C1 segment of cervical spinal cord (tissue), 14 donors: ENCODE measurements around the gene TKT.
A peak's percentile ranks its signal among the peaks of the same experiment; 100 is the strongest.

ENCODE experiments used
- DNase-seq, 14 donors: peaks; one replicate each; lab custom pipeline; 2025; lab: John Stamatoyannopoulos, UW

Gene TKT

DNA sequence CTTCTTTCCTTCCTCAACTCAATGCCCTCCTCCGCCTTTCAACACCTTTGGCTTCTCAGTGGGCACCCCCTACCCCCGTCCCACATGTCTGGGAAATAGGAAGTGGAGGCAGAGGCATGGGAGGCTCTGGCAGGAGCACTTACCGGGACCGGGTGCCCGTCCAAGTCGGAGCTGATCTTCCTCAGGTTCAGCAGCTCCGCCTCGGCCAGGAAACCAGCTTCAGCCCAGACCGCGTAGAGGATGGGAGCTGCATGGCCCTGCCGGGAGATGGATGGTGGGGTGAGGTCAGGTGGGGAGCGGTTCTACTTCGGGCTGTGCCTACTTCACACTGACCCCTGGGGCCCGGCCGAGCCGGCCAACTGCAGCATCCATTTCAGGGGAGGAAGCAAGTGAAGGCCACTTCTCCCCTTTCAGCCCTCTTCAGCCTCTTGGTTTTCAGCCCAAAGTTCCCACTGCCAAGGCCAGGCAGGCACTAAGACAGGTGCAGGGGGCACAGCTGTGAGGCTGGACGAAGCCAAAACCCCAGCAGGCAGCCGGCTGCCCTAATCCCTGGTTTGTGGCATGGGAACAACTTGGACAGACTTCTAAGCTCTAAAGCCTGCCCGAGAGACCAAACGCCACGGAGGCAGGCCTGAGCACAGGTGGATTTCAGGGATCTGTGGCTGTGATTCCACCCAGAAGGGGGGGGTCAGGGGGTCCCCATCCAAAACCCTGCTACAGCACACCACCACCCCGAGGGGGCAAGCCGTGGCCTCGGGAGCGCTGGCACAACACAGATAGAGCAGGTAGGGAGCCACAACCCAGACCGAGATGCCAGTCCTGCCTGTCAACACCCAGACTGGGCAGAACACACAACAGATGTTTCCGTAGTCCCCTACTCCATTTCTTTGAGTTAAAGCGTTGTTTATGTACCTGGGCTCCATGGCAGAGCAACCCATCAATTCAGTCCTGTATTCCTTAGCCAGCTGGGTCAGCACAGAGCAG, 14.5 kb downstream of the TKT start:
- DNase-seq, result peak in 1 of 14 donors; percentile 48

DNA sequence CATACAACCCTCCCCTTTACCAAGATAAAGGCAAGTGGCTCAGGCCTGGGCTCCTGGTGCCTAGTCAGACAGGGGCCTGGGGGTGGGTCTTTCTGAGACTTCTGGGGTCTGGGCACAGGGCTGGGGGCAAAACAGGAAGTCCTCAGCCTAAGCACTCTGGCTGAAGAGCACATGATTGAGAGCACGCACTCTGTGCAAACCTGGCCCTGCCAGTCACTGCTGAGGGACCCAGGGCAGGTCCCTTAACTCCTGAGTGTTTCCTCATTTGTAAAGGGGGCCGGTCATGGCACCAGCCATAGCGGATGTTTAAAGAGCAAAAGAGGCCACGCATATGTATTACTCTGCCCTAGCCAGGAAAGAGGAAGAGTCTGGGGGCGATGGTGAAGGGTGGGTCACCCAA, 16.0 kb downstream of the TKT start:
- no peak for DNase-seq

DNA sequence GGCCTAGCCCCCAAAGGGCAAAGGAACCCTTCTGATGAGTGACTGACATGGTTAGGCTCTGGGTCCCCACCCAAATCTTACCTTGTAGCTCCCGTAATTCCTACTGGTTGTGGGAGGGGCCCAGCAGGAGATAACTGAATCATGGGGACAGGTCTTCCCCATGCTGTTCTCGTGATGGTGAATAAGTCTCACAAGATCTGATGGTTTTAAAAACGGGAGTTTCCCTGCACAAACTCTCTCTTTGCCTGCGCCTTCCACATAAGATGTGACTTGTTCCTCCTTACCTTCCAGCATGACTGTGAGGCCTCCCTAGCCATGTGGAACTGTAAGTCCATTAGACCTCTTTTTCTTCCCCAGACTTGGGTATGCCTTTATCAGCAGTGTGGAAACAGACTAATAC, 16.9 kb downstream of the TKT start:
- no peak for DNase-seq

DNA sequence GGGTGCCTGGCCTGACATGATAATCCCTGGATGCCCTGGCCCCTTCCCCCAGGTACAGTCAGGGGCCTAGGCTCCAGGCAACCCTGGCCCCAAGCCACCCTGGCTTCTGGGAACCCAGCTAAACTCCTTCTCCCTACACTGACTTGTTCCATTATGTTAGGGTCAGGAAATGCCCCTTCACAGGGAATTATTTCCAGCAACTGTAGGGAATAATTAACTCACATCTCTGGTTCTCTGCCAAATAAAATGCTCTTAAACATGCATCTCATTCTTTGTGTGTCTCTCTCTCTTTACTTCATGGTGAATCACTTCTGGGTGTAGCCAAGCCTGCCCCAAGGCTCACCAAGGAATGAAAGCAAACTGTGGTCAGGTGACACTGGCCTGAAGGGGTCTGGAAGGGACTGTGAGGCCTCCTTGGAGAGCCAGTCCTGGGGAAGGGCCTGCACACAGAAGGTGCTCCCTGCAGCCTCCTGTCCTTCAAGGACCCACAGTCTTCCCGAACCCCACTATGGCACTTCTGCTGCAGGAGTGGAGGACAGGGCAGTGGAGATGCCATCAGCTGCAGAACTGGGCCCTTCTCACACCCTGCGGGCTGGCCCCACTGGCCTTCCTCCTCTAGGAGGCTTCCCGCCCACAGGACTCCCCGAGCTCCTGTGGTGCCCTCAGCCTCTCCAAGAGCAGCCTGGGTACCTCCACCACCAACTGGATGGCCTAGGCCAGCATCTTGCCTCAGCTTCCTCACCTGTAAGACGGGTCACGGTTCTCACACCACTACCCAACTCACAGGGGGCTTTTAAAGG, 17.6 kb downstream of the TKT start:
- DNase-seq, result peak in 1 of 14 donors; percentile 47

DNA sequence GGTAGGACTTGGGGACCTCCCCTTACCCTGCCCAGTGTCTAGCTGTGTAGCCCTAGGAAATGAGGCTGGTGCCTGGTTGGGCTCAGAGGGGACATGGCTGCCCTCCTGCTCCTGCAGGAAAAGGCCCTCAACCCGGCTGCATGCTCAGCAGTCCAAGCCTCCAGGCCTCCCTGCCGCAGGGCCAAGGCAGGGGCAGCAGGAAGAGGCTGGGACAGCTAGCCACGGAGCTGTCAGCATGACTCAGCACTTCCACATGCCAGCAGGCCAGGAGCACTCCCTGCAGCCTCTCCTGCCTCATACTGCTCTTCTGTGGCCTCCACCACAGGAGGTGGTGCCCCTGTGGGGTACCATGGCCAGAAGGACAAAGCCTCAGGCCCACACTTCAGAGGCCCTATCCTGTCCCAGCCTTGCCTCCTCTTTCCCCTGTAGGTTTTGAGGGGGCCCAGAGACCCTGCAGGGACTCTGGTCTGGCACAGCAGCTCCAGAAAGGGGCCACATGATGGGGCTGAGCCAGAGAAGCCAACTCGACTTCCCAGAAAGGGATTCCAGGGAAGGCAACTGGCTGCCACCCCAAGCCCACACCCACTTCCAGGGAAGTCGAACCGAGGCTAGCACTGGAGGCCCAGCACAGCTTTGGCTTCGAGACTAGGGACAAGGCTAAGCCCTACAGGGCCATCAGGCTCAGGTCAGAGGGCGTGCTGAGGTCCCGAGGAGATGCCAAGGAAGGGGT, 19.5 kb downstream of the TKT start:
- DNase-seq, result peak in 12 of 14 donors; percentile 10 to 66 (median 32)

DNA sequence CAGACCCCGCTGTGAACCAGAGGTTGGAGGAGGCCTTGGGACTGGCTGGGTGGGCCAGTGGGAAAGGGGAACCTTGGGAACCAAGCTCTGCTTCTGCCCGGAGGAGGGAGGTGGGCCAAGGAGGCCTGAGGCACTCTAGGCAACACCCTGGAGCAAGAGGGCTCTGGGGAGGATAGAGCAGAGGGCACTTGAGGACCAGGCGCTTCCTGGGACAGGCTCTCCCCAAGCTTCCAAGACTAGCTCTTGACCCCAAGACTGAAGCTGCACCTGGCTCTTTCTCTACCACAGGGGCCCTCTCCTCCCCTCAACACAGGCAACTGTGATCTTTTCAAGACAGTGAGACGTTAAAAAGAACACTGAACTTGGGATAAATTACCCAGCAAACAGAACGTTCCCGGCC, 20.3 kb downstream of the TKT start:
- no peak for DNase-seq

DNA sequence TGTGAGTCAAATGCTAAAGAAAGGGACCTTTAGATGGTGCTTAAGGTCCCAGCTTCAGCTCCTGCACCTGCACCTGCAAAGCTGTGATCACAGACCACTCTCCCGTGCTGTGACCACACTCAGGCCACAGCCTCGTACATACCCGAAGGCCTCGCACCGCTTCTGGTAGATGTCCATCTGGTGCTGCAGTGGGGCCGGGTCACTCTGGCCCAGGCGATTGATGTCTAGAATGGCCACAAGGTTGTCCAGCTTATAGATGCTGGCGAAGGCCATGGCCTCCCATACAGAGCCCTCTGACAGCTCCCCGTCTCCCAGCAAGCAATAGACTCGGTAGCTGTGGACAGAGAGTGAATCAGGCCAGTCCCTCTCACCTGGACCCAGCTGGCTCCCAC, 21.0 kb downstream of the TKT start:
- no peak for DNase-seq

DNA sequence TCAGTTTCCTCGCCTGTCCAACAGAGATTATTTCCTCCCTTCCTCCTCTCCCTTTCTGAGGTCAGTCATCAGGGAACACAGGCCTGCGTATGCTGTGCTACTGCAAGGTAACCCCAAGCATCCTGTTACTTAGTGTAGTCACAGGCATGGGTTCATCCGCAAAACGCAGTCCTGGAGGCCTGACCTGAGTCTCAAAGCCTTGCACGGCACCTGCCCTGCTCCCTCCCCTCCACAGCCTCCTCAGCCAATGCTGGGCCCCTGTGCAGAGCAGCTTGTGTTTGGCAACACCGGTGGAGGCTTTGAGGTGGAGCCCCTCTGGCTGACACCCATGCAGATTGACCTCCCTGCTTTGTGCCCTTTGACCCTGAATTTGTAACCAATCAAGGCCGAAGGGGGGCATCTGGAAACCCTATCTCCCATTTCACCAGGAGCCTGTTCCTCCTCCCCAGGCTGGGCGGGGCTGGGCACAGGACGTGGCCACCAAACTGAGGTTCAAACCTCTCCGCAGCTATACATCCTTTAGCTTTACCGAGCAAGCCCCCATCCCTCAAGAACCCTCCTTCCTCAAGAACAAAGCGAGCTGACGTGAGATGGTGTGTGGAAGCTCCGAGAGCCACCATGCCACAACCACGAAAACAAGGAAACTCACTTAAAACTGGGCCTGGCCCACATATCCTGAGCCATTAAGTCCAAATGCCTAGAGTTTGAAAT, 21.5 kb downstream of the TKT start:
- no peak for DNase-seq

DNA sequence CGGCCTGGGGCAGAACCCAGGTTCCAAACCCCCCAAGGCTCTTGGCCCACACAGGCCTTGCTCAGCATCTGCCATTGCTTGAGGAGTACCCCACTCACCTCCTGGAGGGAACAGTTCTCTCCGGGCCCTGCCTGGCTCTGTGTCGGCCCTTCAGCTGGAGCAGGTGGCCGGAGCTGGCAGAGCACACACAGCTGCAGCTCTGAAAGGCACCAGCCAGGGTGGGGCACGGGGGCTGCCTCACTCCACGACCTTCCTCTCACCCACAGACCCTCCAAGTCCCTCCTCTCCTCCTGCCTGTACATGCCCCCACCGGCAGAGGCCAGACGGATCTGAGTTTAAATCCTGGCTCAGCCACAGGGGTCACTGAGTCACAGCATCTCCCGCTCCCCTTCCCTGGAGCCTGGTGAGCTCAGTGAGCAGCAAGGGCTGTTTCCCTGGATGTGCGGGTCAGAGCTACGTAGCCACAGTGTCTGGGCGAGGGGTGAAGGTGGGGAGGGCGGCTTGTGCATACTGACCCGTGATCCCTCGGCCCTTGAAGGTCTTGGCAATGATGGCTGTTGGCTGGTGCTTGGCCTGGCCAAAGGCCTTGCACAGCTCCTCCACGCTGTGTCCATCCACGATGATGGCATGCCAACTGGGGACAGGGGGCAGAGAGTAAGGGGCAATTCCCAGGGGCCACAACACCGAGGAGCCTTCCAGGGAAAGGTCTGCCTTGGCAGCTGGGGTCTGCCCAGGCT, 23.0 kb downstream of the TKT start:
- no peak for DNase-seq

DNA sequence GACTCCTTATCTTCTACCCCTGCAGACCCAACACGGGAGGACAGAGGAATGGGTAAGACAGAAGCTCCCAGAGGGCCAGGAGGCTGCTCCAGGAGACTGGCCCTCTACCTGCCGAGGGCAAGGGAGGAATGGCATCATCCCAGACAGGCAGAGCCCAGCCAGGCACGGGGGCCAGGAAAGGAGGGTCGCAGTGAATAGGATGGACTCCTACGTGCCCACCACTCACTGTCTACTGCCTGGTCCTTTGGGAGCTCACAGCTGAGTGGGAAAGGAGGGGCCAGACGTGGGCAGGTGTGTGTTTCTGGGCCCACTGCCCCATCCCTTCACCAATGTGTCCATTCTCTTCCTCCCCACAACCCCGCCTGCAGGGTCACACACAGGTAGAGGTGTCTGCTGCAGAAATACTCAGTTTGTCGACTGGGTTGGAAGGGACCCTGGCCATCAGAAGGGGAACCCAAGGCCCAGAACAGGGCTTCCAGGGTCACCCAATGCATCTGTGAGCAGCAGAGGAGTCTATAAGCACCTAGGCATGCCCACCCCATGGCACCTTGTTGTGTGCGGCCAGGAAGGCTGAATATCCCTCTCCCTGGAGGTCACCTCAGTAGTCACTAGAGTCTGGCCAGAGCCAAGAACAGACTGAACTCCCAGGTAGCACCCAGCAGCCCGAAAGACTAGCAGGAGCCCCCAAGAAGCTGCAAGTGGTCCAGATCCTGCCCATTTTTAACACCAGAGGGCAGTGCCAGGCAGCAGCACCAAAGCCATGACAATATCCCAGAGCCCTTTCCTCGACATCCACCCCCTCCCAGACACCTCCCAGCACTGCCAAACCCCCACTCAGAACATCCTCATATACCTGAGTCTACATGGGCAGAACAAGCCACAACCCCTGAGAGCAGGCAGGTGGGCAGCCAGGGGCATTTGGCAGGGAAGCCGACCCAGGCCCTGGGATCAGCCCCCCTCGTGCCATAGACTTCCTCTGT, 24.0 kb downstream of the TKT start:
- no peak for DNase-seq

DNA sequence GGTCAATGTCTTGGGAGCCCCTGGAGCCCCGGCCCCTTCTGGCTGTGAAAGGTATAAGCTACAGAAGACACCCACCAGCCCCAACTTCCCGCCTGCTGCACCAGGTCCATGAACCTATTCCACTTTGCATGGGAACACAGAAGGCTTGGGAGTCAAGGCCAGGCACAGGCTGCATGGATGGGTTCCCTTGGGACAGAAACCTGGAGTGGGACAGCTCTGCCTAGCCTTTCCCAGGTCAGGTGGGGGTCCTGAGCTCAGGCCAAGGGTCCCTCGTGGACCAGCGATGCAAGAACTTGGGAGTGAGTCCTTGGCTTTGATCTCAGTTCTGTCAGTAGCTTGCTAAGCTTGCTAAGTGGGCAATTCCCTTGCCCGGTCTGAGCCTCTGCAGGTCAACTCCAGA, 25.0 kb downstream of the TKT start:
- no peak for DNase-seq

DNA sequence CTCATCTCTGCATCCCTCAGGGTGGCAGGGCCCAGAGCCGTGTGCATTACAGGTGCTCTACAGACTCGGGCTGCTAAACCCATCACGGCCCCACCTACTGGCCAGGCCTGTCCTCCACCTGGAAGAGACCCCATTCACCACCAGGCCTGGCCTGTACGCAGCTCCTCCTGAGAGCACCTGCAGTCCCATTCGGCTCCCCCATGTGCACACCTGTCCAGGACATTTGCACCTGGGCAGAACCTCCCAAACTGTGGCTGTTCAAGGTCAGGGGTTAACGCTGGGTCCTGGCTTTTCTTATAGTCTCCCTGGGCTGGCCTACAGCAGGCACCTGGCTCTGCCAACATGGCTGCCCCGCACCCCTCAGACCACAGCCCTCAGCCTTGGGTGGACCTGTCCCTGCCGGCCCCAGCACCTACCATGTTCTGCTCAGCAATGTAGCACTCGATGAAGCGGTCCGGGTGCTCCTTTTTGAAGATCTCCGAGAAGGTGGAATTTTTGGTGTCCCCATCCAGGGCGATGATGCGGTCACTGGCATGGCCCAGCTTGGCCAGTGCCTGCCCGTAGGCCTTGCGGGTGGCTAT, 25.7 kb downstream of the TKT start:
- DNase-seq, result no peak

DNA sequence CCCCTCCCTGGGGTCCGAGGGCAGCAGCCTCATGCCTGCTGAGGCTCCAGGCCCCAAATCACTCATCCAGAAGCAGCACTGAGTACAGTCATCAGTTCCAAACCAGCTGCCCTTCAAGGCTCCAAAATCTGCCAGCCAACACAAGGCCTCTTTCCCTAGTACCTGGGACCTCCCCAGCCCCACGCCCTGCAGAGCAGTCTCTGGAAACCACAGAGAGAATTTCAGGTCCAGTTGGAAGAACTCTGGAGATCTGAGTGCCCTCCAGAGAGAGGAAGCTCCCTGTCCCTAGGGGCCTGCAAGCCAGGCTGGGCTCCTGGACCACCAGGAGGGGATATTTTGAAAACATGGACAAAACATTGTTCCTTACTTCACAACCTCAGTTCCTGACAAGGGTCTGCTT, 26.2 kb downstream of the TKT start:
- DNase-seq, result no peak

DNA sequence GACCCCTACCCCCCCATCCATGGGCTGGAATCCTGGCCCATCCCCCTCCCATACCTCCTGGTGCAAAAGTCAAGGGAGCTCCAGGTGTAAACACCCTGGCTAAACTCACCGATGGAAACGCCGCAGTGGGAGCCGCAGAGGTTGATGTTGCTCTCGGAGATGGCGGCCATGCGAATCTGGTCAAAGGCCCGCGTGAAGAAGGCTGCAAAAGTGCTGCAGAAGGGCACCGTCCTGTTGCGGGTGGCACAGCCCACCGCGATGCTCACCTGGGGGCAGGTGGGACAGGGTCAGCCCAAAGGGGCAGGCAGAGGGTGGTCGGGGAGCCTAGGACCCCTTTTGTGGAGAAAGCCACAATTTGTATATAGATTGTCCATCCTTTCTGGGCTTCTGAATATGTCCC, 26.7 kb downstream of the TKT start:
- no peak for DNase-seq

DNA sequence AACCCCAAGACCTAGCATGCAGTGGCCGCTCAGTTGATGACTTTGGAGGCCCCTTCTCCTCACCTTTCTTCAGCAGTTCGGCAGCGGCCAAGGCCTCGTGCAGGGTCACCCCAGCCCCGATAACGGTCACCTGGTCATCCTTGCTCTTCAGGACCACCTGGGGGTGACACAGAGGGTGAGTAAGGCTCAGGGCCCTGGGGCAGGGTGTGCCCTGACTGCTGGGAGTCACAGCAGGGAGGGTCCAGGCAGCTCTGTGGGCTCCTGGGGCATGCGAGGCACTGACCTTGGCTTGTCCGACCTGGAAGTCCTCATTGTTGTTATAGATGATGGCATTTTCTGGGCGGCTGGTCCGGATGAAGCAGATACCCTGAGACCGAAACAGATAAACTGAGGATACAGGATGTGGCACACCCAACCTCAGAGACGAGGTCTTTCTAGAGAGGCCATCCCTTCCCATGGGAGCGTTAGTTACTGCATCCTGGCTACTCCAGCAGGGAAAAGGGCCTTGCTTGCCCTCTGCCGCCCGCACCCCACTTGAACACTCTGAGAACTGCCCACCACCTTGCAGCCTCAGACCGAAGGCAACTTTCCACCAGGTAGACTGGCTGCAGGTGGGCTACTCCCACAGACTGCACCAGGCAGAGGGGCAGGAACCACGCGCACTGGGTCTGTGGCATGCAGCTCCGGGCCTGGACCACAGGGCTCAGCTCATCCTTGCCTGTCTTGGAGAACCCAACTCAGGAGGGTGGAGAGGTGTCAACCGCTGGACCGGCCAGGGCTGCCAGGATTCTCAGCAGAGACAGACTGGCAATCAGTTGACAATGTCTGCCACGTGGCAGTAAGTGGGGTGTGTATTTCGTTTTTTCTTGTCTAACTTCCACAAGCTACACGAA, 27.6 kb downstream of the TKT start:
- DNase-seq, result no peak

DNA sequence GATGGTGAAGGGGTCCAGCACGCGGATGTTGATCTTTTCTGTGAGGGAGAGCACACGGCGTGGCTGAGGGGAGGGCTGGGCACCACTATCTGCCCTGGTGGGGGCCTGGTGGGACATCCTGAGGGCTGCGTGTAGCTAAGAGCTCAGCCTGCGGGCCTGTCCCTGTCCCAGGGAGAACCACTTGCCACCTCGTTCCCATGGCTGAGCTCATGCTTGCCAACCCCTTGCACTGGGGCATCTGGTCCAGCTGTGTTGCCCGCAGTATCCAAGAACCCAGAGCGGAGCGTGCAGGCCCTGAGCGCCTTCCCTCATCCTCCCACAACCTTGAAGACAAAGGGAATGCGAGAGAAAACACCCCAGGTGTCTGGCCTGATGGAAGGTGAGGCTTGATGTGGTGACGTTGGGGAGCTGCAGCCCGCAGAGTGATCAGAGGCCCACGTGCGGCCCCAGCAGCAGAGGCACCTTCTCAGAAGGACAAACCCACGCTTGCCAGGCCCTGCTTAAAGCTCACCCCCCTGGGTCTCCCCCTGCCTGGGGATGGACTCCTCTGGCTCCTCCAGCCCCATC, 28.9 kb downstream of the TKT start:
- no peak for DNase-seq

DNA sequence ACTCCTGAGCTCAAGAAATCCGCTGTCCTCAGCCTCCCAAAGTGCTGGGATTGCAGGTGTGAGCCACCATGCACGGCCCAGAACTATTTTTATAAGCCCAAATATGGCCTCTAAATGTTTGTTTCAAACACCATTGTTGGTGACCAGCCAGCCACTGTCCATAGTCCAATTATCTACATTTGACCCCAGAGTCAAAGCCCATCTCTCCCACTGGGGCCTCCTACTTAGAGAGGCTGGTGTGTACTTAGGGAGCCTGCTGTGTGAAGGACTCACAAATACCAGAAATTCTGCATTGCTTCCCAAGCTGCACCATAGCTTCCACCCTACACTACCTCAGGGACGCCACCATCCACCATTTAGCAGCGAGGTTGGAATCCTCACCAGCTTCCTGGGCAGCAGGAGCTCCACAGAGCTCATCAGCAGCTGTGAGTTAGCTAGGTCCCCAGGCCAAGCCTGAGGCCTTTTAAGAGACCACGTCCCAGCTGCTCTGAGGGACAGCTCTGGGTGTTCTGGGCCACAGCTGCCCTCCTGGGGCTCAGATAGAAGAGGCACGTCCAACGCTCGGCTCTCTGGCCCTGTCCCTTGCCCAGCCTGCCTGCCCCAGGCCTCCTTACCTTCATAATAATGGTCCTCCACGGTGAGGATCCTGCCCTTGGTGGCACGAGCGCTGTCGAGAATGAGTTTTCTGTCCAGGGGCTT, 29.5 kb downstream of the TKT start:
- no peak for DNase-seq
